WTC11 (cell line): ENCODE measurements around the gene FNIP1. TPM values are rescaled to one million over a fixed set of nuclear protein-coding genes. Genes with fewer than 3 reads are reported as not detected.

Experiments
- ATAC-seq: fragments of 200-7000 bp; cut with Tn5 transposase; 2 replicates; pipeline ENCODE4 v1.10.0; 2021; ENCODE audit warnings: mild to moderate bottlenecking, moderate library complexity
- CTCF ChIA-PET: fragments of 300-600 bp; sonication (Branson Sonifier 250); formaldehyde crosslinking; loops from one replicate; lab custom pipeline; 2021; ENCODE audit warnings: antibody characterized with exemption; lab: Charles Lee
- POLR2A ChIA-PET: fragments of 350-600 bp; sonication (Branson Sonifier 250); formaldehyde crosslinking; loops from one replicate; lab custom pipeline; 2021; ENCODE audit warnings: antibody characterized with exemption; lab: Charles Lee
- DNase-seq: peaks from one replicate; pipeline ENCODE4 v3.0.0; 2021; ENCODE audit warnings: low spot score
- H3K27ac Mint-ChIP-seq: 2 replicates; pipeline ENCODE4 v1.8.0; 2021; ENCODE audit warnings: mixed read lengths
- H3K27me3 Mint-ChIP-seq: 2 replicates; pipeline ENCODE4 v1.8.0; 2021; ENCODE audit warnings: low read depth, mild to moderate bottlenecking, moderate library complexity, mixed read lengths
- H3K36me3 Mint-ChIP-seq: 2 replicates; pipeline ENCODE4 v1.8.0; 2021; ENCODE audit warnings: mixed read lengths
- H3K4me1 Mint-ChIP-seq: 2 replicates; pipeline ENCODE4 v1.8.0; 2022; ENCODE audit warnings: mixed read lengths
- H3K4me3 Mint-ChIP-seq: 2 replicates; pipeline ENCODE4 v1.8.0; 2021; ENCODE audit warnings: mild to moderate bottlenecking, moderate library complexity, mixed read lengths
- H3K9me3 Mint-ChIP-seq: 2 replicates; pipeline ENCODE4 v1.8.0; 2021; ENCODE audit warnings: mixed read lengths
- FOXK1 ChIP-seq: sonication (generic); formaldehyde crosslinking; IDR thresholded peaks from 2 replicates; pipeline ENCODE4 v1.8.0; 2022; ENCODE audit warnings: mild to moderate bottlenecking, moderate library complexity, missing genetic modification reagents
- FOXP1 ChIP-seq: sonication (generic); formaldehyde crosslinking; IDR thresholded peaks from 2 replicates; pipeline ENCODE4 v1.8.0; 2022; ENCODE audit warnings: missing genetic modification reagents, mild to moderate bottlenecking, moderate library complexity, borderline replicate concordance
- FOXP4 ChIP-seq: sonication (generic); formaldehyde crosslinking; IDR thresholded peaks from 2 replicates; pipeline ENCODE4 v1.8.0; 2022; ENCODE audit warnings: mild to moderate bottlenecking, missing genetic modification reagents
- GTF2I ChIP-seq: fragments of 250-450 bp; sonication (Bioruptor Pico); conservative IDR thresholded peaks from 2 replicates; pipeline ENCODE4 v1.4.0; 2021; ENCODE audit warnings: mild to moderate bottlenecking
- NFE2L1 ChIP-seq: sonication (generic); formaldehyde crosslinking; IDR thresholded peaks from 2 replicates; pipeline ENCODE4 v1.8.1; 2023; ENCODE audit warnings: missing genetic modification reagents
- NR2C2 ChIP-seq: sonication (generic); formaldehyde crosslinking; IDR thresholded peaks from 2 replicates; pipeline ENCODE4 v1.8.0; 2022; ENCODE audit warnings: mild to moderate bottlenecking, missing genetic modification reagents
- NR3C1 ChIP-seq: sonication (generic); formaldehyde crosslinking; conservative IDR thresholded peaks from 2 replicates; pipeline ENCODE4 v1.8.1; 2023; ENCODE audit warnings: low read depth, mild to moderate bottlenecking, missing genetic modification reagents
- RORB ChIP-seq: fragments of 250-450 bp; sonication (Bioruptor Pico); IDR thresholded peaks from 2 replicates; pipeline ENCODE4 v1.9.0; 2021; ENCODE audit warnings: mild to moderate bottlenecking
- TP53 ChIP-seq: sonication (generic); formaldehyde crosslinking; IDR thresholded peaks from 2 replicates; pipeline ENCODE4 v1.8.1; 2023; ENCODE audit warnings: mild to moderate bottlenecking, missing genetic modification reagents
- ZBTB43 ChIP-seq: sonication (generic); formaldehyde crosslinking; IDR thresholded peaks from 2 replicates; pipeline ENCODE4 v1.8.1; 2023; ENCODE audit warnings: mild to moderate bottlenecking, missing genetic modification reagents
- ZNF232 ChIP-seq: sonication (generic); formaldehyde crosslinking; IDR thresholded peaks from 2 replicates; pipeline ENCODE4 v1.8.0; 2022; ENCODE audit warnings: mild to moderate bottlenecking, missing genetic modification reagents
- ZNF416 ChIP-seq: fragments of 250-450 bp; sonication (Bioruptor Pico); IDR thresholded peaks from 2 replicates; pipeline ENCODE4 v1.9.0; 2021; ENCODE audit warnings: mild to moderate bottlenecking, inconsistent platforms
- ZNF425 ChIP-seq: fragments of 250-450 bp; sonication (Bioruptor Pico); conservative IDR thresholded peaks from 2 replicates; pipeline ENCODE4 v1.9.0; 2021; ENCODE audit warnings: mild to moderate bottlenecking
- total RNA-seq: library from RNA; stranded (reverse); gene quantifications from 3 replicates; pipeline ENCODE4 v1.2.3, GENCODE V29; 2021
- TF ChIP-seq, protein P1 (sequence below): sonication (generic); formaldehyde crosslinking; IDR thresholded peaks from 2 replicates; pipeline ENCODE4 v1.8.1; 2023; ENCODE audit warnings: mild to moderate bottlenecking, missing genetic modification reagents, moderate library complexity
- TF ChIP-seq, protein P2 (sequence below): fragments of 250-450 bp; sonication (Bioruptor Pico); IDR thresholded peaks from 2 replicates; pipeline ENCODE4 v1.9.0; 2021; ENCODE audit warnings: mild to moderate bottlenecking, borderline replicate concordance

FNIP1 gene
- total RNA-seq, 1 experiment from 2014 or later = 17.2 TPM

DNA sequence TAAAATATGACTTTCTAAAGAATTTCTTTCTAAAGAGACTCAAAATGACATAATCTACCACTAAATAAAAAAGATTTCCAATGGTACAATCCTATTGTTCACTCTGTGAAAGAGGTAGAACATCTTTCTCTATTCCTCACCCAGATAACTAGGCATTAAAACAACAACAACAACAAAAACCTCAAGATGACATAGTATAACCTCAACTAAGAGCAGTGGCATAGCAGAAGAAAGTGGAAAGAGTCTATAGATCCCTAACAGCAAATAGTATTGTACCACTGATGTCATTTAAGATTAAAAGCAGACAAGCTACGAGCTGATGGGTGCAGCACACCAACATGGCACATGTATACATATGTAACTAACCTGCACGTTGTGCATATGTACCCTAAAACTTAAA, 191.7 kb downstream of the FNIP1 start:
- ChIA-PET CTCF (interaction anchor here (0.6 to 1.6 kb wide), 2 partner anchors 16 to 17 kb away, joined by 4 to 7 read pairs; no protein-coding TSS in a partner anchor), POLR2A (no interaction called here)
- no peak for ATAC-seq
- H3K27me3 Mint-ChIP-seq = no peaks in the 10 kb centered on the region
- peaks cover 21% of the 10 kb centered on the region for H3K4me1 Mint-ChIP-seq
- no peaks in the 10 kb centered on the region for H3K9me3 Mint-ChIP-seq
- H3K27ac Mint-ChIP-seq = no peak overlapping the region
- TF ChIP-seq FOXP4 (CRISPR knock-in tag) = no peak
- TF ChIP-seq GTF2I (CRISPR knock-in tag) = no peak
- no peak for TF ChIP-seq ZNF232 (CRISPR knock-in tag)
- no peak for TF ChIP-seq FOXP1
- no peak for TF ChIP-seq ZNF416 (CRISPR knock-in tag)
- TF ChIP-seq, protein P1, sequence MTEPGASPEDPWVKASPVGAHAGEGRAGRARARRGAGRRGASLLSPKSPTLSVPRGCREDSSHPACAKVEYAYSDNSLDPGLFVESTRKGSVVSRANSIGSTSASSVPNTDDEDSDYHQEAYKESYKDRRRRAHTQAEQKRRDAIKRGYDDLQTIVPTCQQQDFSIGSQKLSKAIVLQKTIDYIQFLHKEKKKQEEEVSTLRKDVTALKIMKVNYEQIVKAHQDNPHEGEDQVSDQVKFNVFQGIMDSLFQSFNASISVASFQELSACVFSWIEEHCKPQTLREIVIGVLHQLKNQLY (CRISPR knock-in tag) = no peak
- TF ChIP-seq NR3C1 (CRISPR knock-in tag) = no peak
- no peak for TF ChIP-seq RORB (CRISPR knock-in tag)
- no peak for TF ChIP-seq ZNF425
- TF ChIP-seq ZBTB43 (CRISPR knock-in tag) = no peak
- no peak for TF ChIP-seq TP53 (CRISPR knock-in tag)
- TF ChIP-seq FOXK1 = no peak
- no peak for TF ChIP-seq NFE2L1
- TF ChIP-seq, protein P2, sequence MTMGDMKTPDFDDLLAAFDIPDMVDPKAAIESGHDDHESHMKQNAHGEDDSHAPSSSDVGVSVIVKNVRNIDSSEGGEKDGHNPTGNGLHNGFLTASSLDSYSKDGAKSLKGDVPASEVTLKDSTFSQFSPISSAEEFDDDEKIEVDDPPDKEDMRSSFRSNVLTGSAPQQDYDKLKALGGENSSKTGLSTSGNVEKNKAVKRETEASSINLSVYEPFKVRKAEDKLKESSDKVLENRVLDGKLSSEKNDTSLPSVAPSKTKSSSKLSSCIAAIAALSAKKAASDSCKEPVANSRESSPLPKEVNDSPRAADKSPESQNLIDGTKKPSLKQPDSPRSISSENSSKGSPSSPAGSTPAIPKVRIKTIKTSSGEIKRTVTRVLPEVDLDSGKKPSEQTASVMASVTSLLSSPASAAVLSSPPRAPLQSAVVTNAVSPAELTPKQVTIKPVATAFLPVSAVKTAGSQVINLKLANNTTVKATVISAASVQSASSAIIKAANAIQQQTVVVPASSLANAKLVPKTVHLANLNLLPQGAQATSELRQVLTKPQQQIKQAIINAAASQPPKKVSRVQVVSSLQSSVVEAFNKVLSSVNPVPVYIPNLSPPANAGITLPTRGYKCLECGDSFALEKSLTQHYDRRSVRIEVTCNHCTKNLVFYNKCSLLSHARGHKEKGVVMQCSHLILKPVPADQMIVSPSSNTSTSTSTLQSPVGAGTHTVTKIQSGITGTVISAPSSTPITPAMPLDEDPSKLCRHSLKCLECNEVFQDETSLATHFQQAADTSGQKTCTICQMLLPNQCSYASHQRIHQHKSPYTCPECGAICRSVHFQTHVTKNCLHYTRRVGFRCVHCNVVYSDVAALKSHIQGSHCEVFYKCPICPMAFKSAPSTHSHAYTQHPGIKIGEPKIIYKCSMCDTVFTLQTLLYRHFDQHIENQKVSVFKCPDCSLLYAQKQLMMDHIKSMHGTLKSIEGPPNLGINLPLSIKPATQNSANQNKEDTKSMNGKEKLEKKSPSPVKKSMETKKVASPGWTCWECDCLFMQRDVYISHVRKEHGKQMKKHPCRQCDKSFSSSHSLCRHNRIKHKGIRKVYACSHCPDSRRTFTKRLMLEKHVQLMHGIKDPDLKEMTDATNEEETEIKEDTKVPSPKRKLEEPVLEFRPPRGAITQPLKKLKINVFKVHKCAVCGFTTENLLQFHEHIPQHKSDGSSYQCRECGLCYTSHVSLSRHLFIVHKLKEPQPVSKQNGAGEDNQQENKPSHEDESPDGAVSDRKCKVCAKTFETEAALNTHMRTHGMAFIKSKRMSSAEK = no peak
- TF ChIP-seq NR2C2 (CRISPR knock-in tag) = no peak
- no peak for DNase-seq
- peaks cover 14% of the 10 kb centered on the region for H3K36me3 Mint-ChIP-seq
- H3K4me3 Mint-ChIP-seq = no peak overlapping the region
